ENCODE results near the gene IKZF5.

IKZF5 gene

GRCh38 chr10:123008355-123009104 is at the start of gene IKZF5, which contains the start of gene ACADSB:
TSS of gene IKZF5 (minus strand) at chr10:123008795. CDS start at chr10:122998625, 10,170 bp downstream.
TSS of gene ACADSB (plus strand) at chr10:123009006. CDS start at chr10:123009030, 24 bp downstream.
- in situ Hi-C loops (cut with HindIII; ENCODE audit: low pct_unique_long_range_greater_than_20kb, low sequenced_read_pairs): no loop called here
- TF ChIP-seq JUND (IDR thresholded peaks at IDR 0.05; ENCODE audit: low read depth): no peak
- peak; percentile 91 to 97 for DNase-seq (ENCODE audit: low read depth in 1 of 2, low spot score in 1 of 2)

GRCh38 chr10:123057968-123058367 is 49.4 kb upstream of the IKZF5 start:
- no peak for DNase-seq (ENCODE audit: low read depth in 1 of 2, low spot score in 1 of 2)
- TF ChIP-seq JUND (IDR thresholded peaks at IDR 0.05; ENCODE audit: low read depth): no peak
- in situ Hi-C loops (cut with HindIII; ENCODE audit: low pct_unique_long_range_greater_than_20kb, low sequenced_read_pairs): no loop called here

GRCh38 chr10:123045961-123046731 is 37.6 kb upstream of the IKZF5 start:
- DNase-seq (ENCODE audit: low read depth in 1 of 2, low spot score in 1 of 2): no peak
- TF ChIP-seq JUND (IDR thresholded peaks at IDR 0.05; ENCODE audit: low read depth): no peak
- in situ Hi-C loops (cut with HindIII; ENCODE audit: low pct_unique_long_range_greater_than_20kb, low sequenced_read_pairs): no loop called here

GRCh38 chr10:123044391-123044790 is 35.8 kb upstream of the IKZF5 start:
- in situ Hi-C loops (cut with HindIII; ENCODE audit: low pct_unique_long_range_greater_than_20kb, low sequenced_read_pairs): no loop called here
- no peak for TF ChIP-seq JUND (IDR thresholded peaks at IDR 0.05; ENCODE audit: low read depth)
- peak in 1 of 2 experiments; percentile 38 for DNase-seq (ENCODE audit: low read depth in 1 of 2, low spot score in 1 of 2)

- in situ Hi-C loops (cut with HindIII; ENCODE audit: low pct_unique_long_range_greater_than_20kb, low sequenced_read_pairs): no loop called here
- no peak for TF ChIP-seq JUND (IDR thresholded peaks at IDR 0.05; ENCODE audit: low read depth)
- peak; percentile 19 to 76 for DNase-seq (ENCODE audit: low read depth in 1 of 2, low spot score in 1 of 2)
Measured at GRCh38 chr10:123043409-123043925, 34.9 kb upstream of the IKZF5 start.

GRCh38 chr10:123042708-123043408 is 34.3 kb upstream of the IKZF5 start:
- no peak for DNase-seq (ENCODE audit: low read depth in 1 of 2, low spot score in 1 of 2)
- in situ Hi-C loops (cut with HindIII; ENCODE audit: low pct_unique_long_range_greater_than_20kb, low sequenced_read_pairs): no loop called here
- no peak for TF ChIP-seq JUND (IDR thresholded peaks at IDR 0.05; ENCODE audit: low read depth)

GRCh38 chr10:123039632-123039930 is 31.0 kb upstream of the IKZF5 start:
- in situ Hi-C loops (cut with HindIII; ENCODE audit: low pct_unique_long_range_greater_than_20kb, low sequenced_read_pairs): no loop called here
- no peak for TF ChIP-seq JUND (IDR thresholded peaks at IDR 0.05; ENCODE audit: low read depth)
- DNase-seq (ENCODE audit: low read depth in 1 of 2, low spot score in 1 of 2): no peak

GRCh38 chr10:123038782-123039631 is 30.4 kb upstream of the IKZF5 start:
- in situ Hi-C loops (cut with HindIII; ENCODE audit: low pct_unique_long_range_greater_than_20kb, low sequenced_read_pairs): no loop called here
- no peak for DNase-seq (ENCODE audit: low read depth in 1 of 2, low spot score in 1 of 2)
- no peak for TF ChIP-seq JUND (IDR thresholded peaks at IDR 0.05; ENCODE audit: low read depth)

- no peak for TF ChIP-seq JUND (IDR thresholded peaks at IDR 0.05; ENCODE audit: low read depth)
- in situ Hi-C loops (cut with HindIII; ENCODE audit: low pct_unique_long_range_greater_than_20kb, low sequenced_read_pairs): no loop called here
- DNase-seq (ENCODE audit: low read depth in 1 of 2, low spot score in 1 of 2): no peak
Measured at GRCh38 chr10:123035467-123036086, 27.0 kb upstream of the IKZF5 start.

- in situ Hi-C loops (cut with HindIII; ENCODE audit: low pct_unique_long_range_greater_than_20kb, low sequenced_read_pairs): no loop called here
Measured at GRCh38 chr10:123034332-123034731, 25.7 kb upstream of the IKZF5 start.

GRCh38 chr10:123031124-123031523 is 22.5 kb upstream of the IKZF5 start:
- in situ Hi-C loops (cut with HindIII; ENCODE audit: low pct_unique_long_range_greater_than_20kb, low sequenced_read_pairs): no loop called here
- TF ChIP-seq JUND (IDR thresholded peaks at IDR 0.05; ENCODE audit: low read depth): no peak
- no peak for DNase-seq (ENCODE audit: low read depth in 1 of 2, low spot score in 1 of 2)

More at GRCh38 chr10:123034332-123034731, 25.7 kb upstream of the IKZF5 start:
- no peak for TF ChIP-seq JUND (IDR thresholded peaks at IDR 0.05; ENCODE audit: low read depth)
- DNase-seq (ENCODE audit: low read depth in 1 of 2, low spot score in 1 of 2): no peak

Data from T47D (cell line).